ENCODE results near the gene UBE2R2. TPM values are rescaled to one million over a fixed set of nuclear protein-coding genes. Genes with fewer than 3 reads are reported as not detected.
"Not testable (repeated sequence)": the region's sequence is repeated elsewhere in the genome, so short reads cannot be mapped to it uniquely, and the experiment has no call there.

Gene UBE2R2
- total and polyA plus RNA-seq, 7 donors: 20.3 to 62.9 (median 51.3) TPM

GRCh38 chr9:33785914-33786313 is 31.0 kb upstream of the UBE2R2 start:
- no peak overlapping the region for H3K27ac ChIP-seq
- H3K36me3 ChIP-seq (ENCODE audit: insufficient read depth in 1 of 2, low read depth in 1 of 2): no peaks in the 10 kb centered on the region
- 78 to 91% (median 82%) methylated on average over 5 of the region's 5 CpGs for WGBS, 3 donors
- ATAC-seq (peak in 1 of 4 donors; percentile 49), DNase-seq (no peak)
- H3K9me3 ChIP-seq: no peaks in the 10 kb centered on the region
- H3K4me3 ChIP-seq: no peak overlapping the region
- peaks cover 10% of the 10 kb centered on the region for H3K4me1 ChIP-seq
- intact Hi-C loops (cut with DNase I): no loop called here
- no peak for TF ChIP-seq CTCF (IDR thresholded peaks at IDR 0.05)
- H3K27me3 ChIP-seq (ENCODE audit: insufficient read depth in 3 of 3, low read length in 2 of 3): no peaks in the 10 kb centered on the region

- Histone ChIP-seq H3K36me3 (ENCODE audit: insufficient read depth in 1 of 2, low read depth in 1 of 2) (no peaks in the 10 kb centered on the region), H3K4me1 (peaks cover 10% of the 10 kb centered on the region), H3K9me3 (no peaks in the 10 kb centered on the region), H3K4me3 (no peak overlapping the region), H3K27ac (no peak overlapping the region), H3K27me3 (ENCODE audit: insufficient read depth in 3 of 3, low read length in 2 of 3) (no peaks in the 10 kb centered on the region)
- peak in 1 of 4 donors; percentile 8 for ATAC-seq
- intact Hi-C loops (cut with DNase I): no loop called here
- WGBS, 3 donors: 90 to 100% (median 97%) methylated on average over 2 of the region's 2 CpGs
- no peak for DNase-seq
- no peak for TF ChIP-seq CTCF (IDR thresholded peaks at IDR 0.05)
Measured at GRCh38 chr9:33786681-33787080, 30.3 kb upstream of the UBE2R2 start.

- H3K27me3 ChIP-seq (ENCODE audit: insufficient read depth in 3 of 3, low read length in 2 of 3): no peaks in the 10 kb centered on the region
- H3K9me3 ChIP-seq: no peaks in the 10 kb centered on the region
- no peak overlapping the region for H3K4me3 ChIP-seq
- peaks cover 10% of the 10 kb centered on the region for H3K4me1 ChIP-seq
- DNase-seq (peak; percentile 44 to 72), ATAC-seq (peak; percentile 93 to 98 (median 96))
- H3K36me3 ChIP-seq (ENCODE audit: insufficient read depth in 1 of 2, low read depth in 1 of 2): no peaks in the 10 kb centered on the region
- peak; percentile 57 for TF ChIP-seq CTCF (IDR thresholded peaks at IDR 0.05)
- intact Hi-C loops (cut with DNase I): no loop called here
- 15 to 76% (median 17%) methylated on average over 1 of the region's 1 CpG for WGBS, 3 donors
- peak overlapping the region; percentile 31 for H3K27ac ChIP-seq
Measured at GRCh38 chr9:33787839-33788238, 29.1 kb upstream of the UBE2R2 start.

- DNase-seq; H3K9me3 ChIP-seq; ATAC-seq; H3K27me3 ChIP-seq (ENCODE audit: insufficient read depth in 3 of 3, low read length in 2 of 3); H3K36me3 ChIP-seq (ENCODE audit: insufficient read depth in 1 of 2, low read depth in 1 of 2); H3K27ac ChIP-seq; intact Hi-C loops (cut with DNase I); H3K4me3 ChIP-seq: not testable (repeated sequence)
- 59 to 92% (median 68%) methylated on average over 2 of the region's 2 CpGs for WGBS, 3 donors
- H3K4me1 ChIP-seq: peaks cover 10% of the 10 kb centered on the region
Measured at GRCh38 chr9:33789429-33789828, 27.5 kb upstream of the UBE2R2 start.

GRCh38 chr9:33791117-33791516 is 25.8 kb upstream of the UBE2R2 start:
- ATAC-seq (no peak), DNase-seq (no peak)
- intact Hi-C loops (cut with DNase I): no loop called here
- H3K4me1 ChIP-seq: peaks cover 10% of the 10 kb centered on the region
- H3K27ac ChIP-seq: no peak overlapping the region
- H3K27me3 ChIP-seq (ENCODE audit: insufficient read depth in 3 of 3, low read length in 2 of 3): no peaks in the 10 kb centered on the region
- no peaks in the 10 kb centered on the region for H3K9me3 ChIP-seq
- no peaks in the 10 kb centered on the region for H3K36me3 ChIP-seq (ENCODE audit: insufficient read depth in 1 of 2, low read depth in 1 of 2)
- TF ChIP-seq CTCF (IDR thresholded peaks at IDR 0.05): no peak
- WGBS, 3 donors: 10 to 28% (median 28%) methylated on average over 2 of the region's 2 CpGs
- H3K4me3 ChIP-seq: no peak overlapping the region

- H3K27me3 ChIP-seq (ENCODE audit: insufficient read depth in 3 of 3, low read length in 2 of 3); H3K4me1 ChIP-seq; H3K9me3 ChIP-seq; intact Hi-C loops (cut with DNase I); H3K4me3 ChIP-seq; DNase-seq; H3K27ac ChIP-seq; H3K36me3 ChIP-seq (ENCODE audit: insufficient read depth in 1 of 2, low read depth in 1 of 2); ATAC-seq: not testable (repeated sequence)
- 47 to 87% (median 50%) methylated on average over 1 of the region's 1 CpG for WGBS, 3 donors
Measured at GRCh38 chr9:33793496-33793895, 23.5 kb upstream of the UBE2R2 start.

Measured in psoas muscle (tissue), 8 donors.